K562 (cell line): ENCODE data around the gene HECA. TPM values are rescaled to one million over a fixed set of nuclear protein-coding genes. Genes with fewer than 3 reads are reported as not detected.
A peak's percentile ranks its signal among the peaks of the same experiment; 100 is the strongest.

Experiments
- ATF7 ChIP-seq: fragments of 450-650 bp; IDR thresholded peaks from 2 replicates; pipeline ENCODE4 v1.7.1; 2014; ENCODE audit warnings: mild to moderate bottlenecking, moderate library complexity
- CBX3 ChIP-seq, 2 experiments: IDR thresholded peaks; 1 replicate in 1 of 2; 2 replicates in 1 of 2; pipeline ENCODE4 v1.6.1; 2012; ENCODE audit warnings: inconsistent platforms in 2 of 2, low read length in 2 of 2, borderline replicate concordance in 1 of 2, control low read depth in 1 of 2
- MAZ ChIP-seq, 2 experiments: fragments of 450-650 bp in 1 of 2; sonication (generic) in 1 of 2; formaldehyde crosslinking; IDR thresholded peaks in 1 of 2; conservative IDR thresholded peaks in 1 of 2; 2 replicates each; pipeline versions ENCODE4 v1.4.0 to v1.5.0; 2020; ENCODE audit warnings: mild to moderate bottlenecking in 1 of 2, missing genetic modification reagents in 1 of 2
- MTA3 ChIP-seq: fragments of 450-650 bp; formaldehyde crosslinking; IDR thresholded peaks from 2 replicates; pipeline ENCODE4 v1.6.1; 2017; ENCODE audit warnings: mild to moderate bottlenecking, borderline replicate concordance
- REST ChIP-seq, 2 experiments: fragments of 450-650 bp; formaldehyde crosslinking in 1 of 2; IDR thresholded peaks; 2 replicates each; pipeline versions ENCODE4 v1.4.0 to v1.6.1; 2014 to 2020; ENCODE audit warnings: mild to moderate bottlenecking in 2 of 2, borderline replicate concordance in 1 of 2, low read depth in 1 of 2
- VEZF1 ChIP-seq: fragments of 200-800 bp; sonication (Bioruptor generic); IDR thresholded peaks from 2 replicates; pipeline ENCODE4 v1.6.1; 2017; ENCODE audit warnings: missing genetic modification characterization, missing compliant biosample characterization
- ZBTB1 ChIP-seq: sonication (generic); formaldehyde crosslinking; IDR thresholded peaks from 2 replicates; pipeline ENCODE4 v1.8.1; 2023; ENCODE audit warnings: missing genetic modification reagents, low read depth, mild to moderate bottlenecking, borderline replicate concordance
- polyA plus RNA-seq, 8 experiments: library from polyadenylated mRNA; depleted of rRNA in 4 of 8; stranded (reverse) in 5 of 8; unstranded in 3 of 8; fragments of >200 nt; fragmentation: Nextera tagmentation in 2 of 8; fragmentation: Illumina TruSeq in 1 of 8; extraction: Ambion mirVana in 2 of 8; extraction: Trizol in 1 of 8; gene quantifications; 2 replicates each; pipeline versions ENCODE4 v1.2.1 to v1.2.3, GENCODE V29; 2011 to 2014; ENCODE audit warnings: inconsistent platforms in 1 of 8, missing spikeins in 1 of 8
- total RNA-seq, 7 experiments: library from RNA; depleted of rRNA in 6 of 7; stranded (reverse); fragments of >200 nt in 6 of 7; fragmentation: Illumina TruSeq in 2 of 7; extraction: Trizol in 2 of 7; gene quantifications; 2 replicates each; pipeline versions ENCODE4 v1.2.1 to v1.2.3, GENCODE V29; 2011 to 2021; ENCODE audit warnings: low replicate concordance in 1 of 7

HECA gene
- total and polyA plus RNA-seq, 9 of the 15 experiments (the other 6 are each of a cell fraction or from before 2014, with no cell fraction given), result 0.31 to 2.3 (median 1.1) TPM

- TF ChIP-seq REST (IDR thresholded peaks at IDR 0.05; ENCODE audit: borderline replicate concordance), result no peak
- TF ChIP-seq REST (CRISPR knock-in tag; IDR thresholded peaks at IDR 0.05; ENCODE audit: low read depth), result peak; percentile 75
- peak; percentile 99 for TF ChIP-seq ATF7
- TF ChIP-seq VEZF1, result peak; percentile 66; the same call in 1 of the 2 replicates
- peak; percentile 74 to 86 for TF ChIP-seq MAZ (CRISPR knock-in tag; conservative IDR thresholded peaks at IDR 0.05 in 1 of 2, IDR thresholded peaks at IDR 0.05 in 1 of 2)
- TF ChIP-seq ZBTB1 (CRISPR knock-in tag), result peak; percentile 51; the same call in 1 of the 2 replicates
- peak in 1 of 2 experiments; percentile 28; a peak in 1 of 3 replicates for TF ChIP-seq CBX3 (IDR thresholded peaks at IDR 0.05; ENCODE audit: borderline replicate concordance in 1 of 2, low read length in 2 of 2)
- TF ChIP-seq MTA3, result peak; percentile 100
These were observed at the start of gene HECA (continued) for GRCh38 chr6:139134817-139135577.
